GM12878 (cell line): Measurements from ENCODE around the gene EIF1AD. TPM values are rescaled to one million over a fixed set of nuclear protein-coding genes. Genes with fewer than 3 reads are reported as not detected.

ENCODE experiments used
- ATAC-seq: fragments of 200-7000 bp; cut with Tn5 transposase; 3 replicates; pipeline ENCODE4 v1.9.1; 2020; ENCODE audit warnings: mild to moderate bottlenecking, moderate library complexity
- BruUV-seq: library from RNA; stranded (reverse); fragments of 400-500 nt; replicated peaks from 2 replicates; lab custom pipeline; 2021; lab: Mats Ljungman, UMichigan
- CTCF ChIA-PET: fragments of 300-600 bp; sonication (Branson Sonifier 250); formaldehyde crosslinking; extraction: SDS; loops from one replicate; lab custom pipeline; 2021; ENCODE audit warnings: inconsistent platforms; lab: Yijun Ruan, JAX
- POLR2A ChIA-PET: fragments of 350-600 bp; formaldehyde crosslinking; extraction: SDS; loops from one replicate; lab custom pipeline; 2021; ENCODE audit warnings: inconsistent platforms; lab: Charles Lee
- RAD21 ChIA-PET: fragments of 300-600 bp; sonication (Branson Sonifier 250); formaldehyde crosslinking; loops from one replicate; lab custom pipeline; 2023; ENCODE audit warnings: antibody characterized with exemption; ENCODE audit not compliant: unreplicated experiment; lab: Charles Lee
- SMC1A ChIA-PET: fragments of 300-600 bp; sonication (Branson Sonifier 250); formaldehyde crosslinking; loops from one replicate; lab custom pipeline; 2023; ENCODE audit not compliant: unreplicated experiment, uncharacterized antibody; lab: Charles Lee
- DNase-seq: peaks from one replicate; pipeline ENCODE4 v3.0.0-alpha.2; 2011; ENCODE audit warnings: low read depth, low spot score
- FAIRE-seq: peaks from 3 replicates; lab custom pipeline; 2011; peaks lifted over from hg19 to GRCh38; lab: Jason Lieb, UNC
- H2AFZ ChIP-seq: 2 replicates; pipeline ENCODE4 v1.6.0; 2011; ENCODE audit warnings: low read depth, low read length, control low read depth; ENCODE audit not compliant: control insufficient read depth
- H3K27ac ChIP-seq: 2 replicates; pipeline ENCODE4 v1.5.1; 2011; ENCODE audit warnings: control low read depth; ENCODE audit not compliant: control insufficient read depth, insufficient read depth
- H3K27me3 ChIP-seq, 2 experiments: replicated peaks in 1 of 2; 2 replicates each; pipeline versions ENCODE4 v1.6.0 to v1.6.1; 2011; ENCODE audit warnings: low read length in 1 of 2; ENCODE audit not compliant: control insufficient read depth in 2 of 2, insufficient read depth in 2 of 2
- H3K36me3 ChIP-seq, 2 experiments: 2 replicates each; pipeline ENCODE4 v1.5.1; 2011; ENCODE audit warnings: low read length in 1 of 2; ENCODE audit not compliant: control insufficient read depth in 2 of 2, insufficient read depth in 2 of 2
- H3K4me1 ChIP-seq: 2 replicates; pipeline ENCODE4 v1.6.1; 2011; ENCODE audit warnings: mild to moderate bottlenecking, low read length, moderate library complexity, mixed read lengths; ENCODE audit not compliant: control insufficient read depth, insufficient read depth
- H3K4me2 ChIP-seq: 2 replicates; pipeline ENCODE4 v1.6.0; 2011; ENCODE audit warnings: control low read depth; ENCODE audit not compliant: control insufficient read depth, insufficient read depth
- H3K4me3 ChIP-seq: fragments of 200-600 bp; sonication (generic); 2 replicates; pipeline ENCODE4 v1.5.1; 2016
- H3K79me2 ChIP-seq: 2 replicates; pipeline ENCODE4 v1.6.0; 2011; ENCODE audit warnings: low read length; ENCODE audit not compliant: control insufficient read depth, insufficient read depth
- H3K9ac ChIP-seq: 2 replicates; pipeline ENCODE4 v1.8.0; 2011; ENCODE audit warnings: low read length, control low read depth, mixed read lengths; ENCODE audit not compliant: control insufficient read depth, insufficient read depth
- H3K9me3 ChIP-seq: replicated peaks from 3 replicates; pipeline ENCODE4 v1.5.1; 2011; ENCODE audit warnings: mild to moderate bottlenecking, low read length; ENCODE audit not compliant: control insufficient read depth, insufficient read depth
- H4K20me1 ChIP-seq: 2 replicates; pipeline ENCODE4 v1.6.0; 2011; ENCODE audit not compliant: control insufficient read depth, insufficient read depth
- CEBPB ChIP-seq, 2 experiments: fragments of 150-350 bp in 1 of 2; IDR thresholded peaks; 2 replicates each; pipeline ENCODE4 v1.6.1; 2012 to 2014; ENCODE audit warnings: low read depth in 2 of 2, low read length in 2 of 2, borderline replicate concordance in 1 of 2, inconsistent platforms in 1 of 2
- ESRRA ChIP-seq: IDR thresholded peaks from 2 replicates; pipeline ENCODE4 v1.6.1; 2012; ENCODE audit warnings: mild to moderate bottlenecking, low read length, improper control_type of control experiment
- KDM1A ChIP-seq: fragments of 200-600 bp; sonication (generic); IDR thresholded peaks from 2 replicates; pipeline ENCODE4 v1.6.1; 2016; ENCODE audit warnings: borderline replicate concordance
- LARP7 ChIP-seq: fragments of 450-650 bp; IDR thresholded peaks from 2 replicates; pipeline ENCODE4 v1.6.1; 2017; ENCODE audit warnings: mild to moderate bottlenecking
- SMAD5 ChIP-seq: IDR thresholded peaks from 2 replicates; pipeline ENCODE4 v1.6.1; 2016; ENCODE audit warnings: antibody characterized with exemption, low read depth
- TARDBP ChIP-seq: IDR thresholded peaks from 2 replicates; pipeline ENCODE4 v1.6.1; 2016; ENCODE audit warnings: borderline replicate concordance
- ZNF217 ChIP-seq: fragments of 450-650 bp; IDR thresholded peaks from 2 replicates; pipeline ENCODE4 v1.6.1; 2017; ENCODE audit warnings: antibody characterized with exemption, mild to moderate bottlenecking
- ZNF24 ChIP-seq: fragments of 450-650 bp; IDR thresholded peaks from 2 replicates; pipeline ENCODE4 v1.6.1; 2017; ENCODE audit warnings: antibody characterized with exemption, mild to moderate bottlenecking
- WGBS: methylation state at CpG from one replicate; pipeline ENCODE4 v1.1.6; 2016; ENCODE audit warnings: low lambda C conversion rate; ENCODE audit not compliant: insufficient replicate concordance, insufficient coverage; ENCODE audit errors: missing lambda C conversion rate; 5-methylcytosine and 5-hydroxymethylcytosine counted together
- in situ Hi-C: fragments of 300-500 bp; cut with MboI; formaldehyde crosslinking; loops from 9 replicates; pipeline ENCODE4 v1.14.3; 2018; ENCODE audit warnings: mixed read lengths
- intact Hi-C: fragments of 100-400 bp; cut with micrococcal nuclease; formaldehyde crosslinking; loops from one replicate; pipeline ENCODE4 v1.14.2; 2022; ENCODE audit not compliant: unreplicated experiment
- polyA plus RNA-seq, 11 experiments: library from polyadenylated mRNA; depleted of rRNA in 4 of 11; unstranded in 6 of 11; stranded (reverse) in 5 of 11; fragments of >200 nt; fragmentation: Nextera tagmentation in 4 of 11; fragmentation: Illumina TruSeq in 1 of 11; extraction: Ambion mirVana in 4 of 11; extraction: Trizol in 1 of 11; gene quantifications; 1 replicate in 1 of 11; 2 replicates in 10 of 11; pipeline versions ENCODE4 v1.2.1 to v1.2.3, GENCODE V29; 2011 to 2016; ENCODE audit warnings: inconsistent platforms in 2 of 11, missing spikeins in 2 of 11, low read depth in 1 of 11
- total RNA-seq, 4 experiments: library from RNA; depleted of rRNA in 3 of 4; stranded (reverse); fragments of >200 nt in 3 of 4; fragmentation: Illumina TruSeq in 1 of 4; extraction: Trizol in 1 of 4; gene quantifications; 2 replicates each; pipeline versions ENCODE4 v1.2.1 to v1.2.3, GENCODE V29; 2013 to 2021
- TF ChIP-seq, protein P1 (sequence below): fragments of 450-650 bp; IDR thresholded peaks from 2 replicates; pipeline ENCODE4 v1.6.1; 2018; ENCODE audit warnings: mild to moderate bottlenecking, low read depth, moderate library complexity; ENCODE audit not compliant: partially characterized antibody
- TF ChIP-seq, protein P2 (sequence below): IDR thresholded peaks from 2 replicates; pipeline ENCODE4 v1.6.1; 2011; ENCODE audit warnings: low read depth, mild to moderate bottlenecking, low read length, moderate library complexity, borderline replicate concordance; ENCODE audit errors: extremely low read depth
- TF ChIP-seq, protein P3 (sequence below): fragments of 450-650 bp; IDR thresholded peaks from 2 replicates; pipeline ENCODE4 v1.6.1; 2017; ENCODE audit warnings: mild to moderate bottlenecking

EIF1AD gene
- total and polyA plus RNA-seq, 10 of the 15 experiments (the other 5 are each of a cell fraction or from before 2014, with no cell fraction given) = 31.6 to 56.8 (median 39.5) TPM

DNA sequence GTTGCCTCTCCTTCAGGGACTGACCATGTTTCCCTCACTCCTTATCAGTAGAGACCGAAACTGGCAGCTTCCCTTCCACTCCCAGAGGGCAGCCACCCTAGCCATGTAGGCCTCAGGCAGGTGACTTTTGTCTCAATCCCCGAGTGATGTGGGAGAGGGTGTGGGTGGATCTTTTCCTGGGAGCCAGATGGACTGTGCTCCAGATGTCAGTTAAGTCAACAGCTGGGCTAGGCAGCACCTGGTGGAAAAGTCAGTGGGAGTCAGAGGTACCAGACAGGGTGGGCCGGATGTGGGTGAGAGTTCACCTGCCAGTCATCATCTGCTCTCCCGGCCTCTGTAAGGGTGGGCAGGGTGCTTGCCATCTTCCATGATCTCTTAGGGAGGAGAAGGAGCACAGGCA lies 2.2 kb upstream of the EIF1AD start:
- CTCF ChIA-PET = interaction anchor here (1.3 kb wide), 1 partner anchor 132 kb away, joined by 3 read pairs; no protein-coding TSS in a partner anchor
- no peaks in the 10 kb centered on the region for H3K27me3 ChIP-seq
- intact Hi-C loops = no loop called here
- WGBS = 53% methylated on average over 4 of the region's 4 CpGs
- DNase-seq (no peak), FAIRE-seq (no peak)
- no TSS peak for BruUV-seq
- no peak overlapping the region for H2AFZ ChIP-seq
- in situ Hi-C loops = no loop called here
- H4K20me1 ChIP-seq = no peaks in the 10 kb centered on the region
- H3K9me3 ChIP-seq = no peaks in the 10 kb centered on the region
- peaks cover 33% of the 10 kb centered on the region for H3K79me2 ChIP-seq
- SMC1A ChIA-PET = no interaction called here
- no peak overlapping the region for H3K9ac ChIP-seq
- H3K4me2 ChIP-seq = no peak overlapping the region
- H3K4me3 ChIP-seq = no peak overlapping the region
- H3K4me1 ChIP-seq = peaks cover 11% of the 10 kb centered on the region
- H3K36me3 ChIP-seq = peaks cover 9 to 11% of the 10 kb centered on the region in 2 experiments
- POLR2A ChIA-PET = interaction anchor here (1.0 kb wide), 1 partner anchor 65 kb away, joined by 4 read pairs; no protein-coding TSS in a partner anchor
- RAD21 ChIA-PET = no interaction called here
- no peak for TF ChIP-seq SMAD5
- no peak for TF ChIP-seq ZNF217
- TF ChIP-seq ZNF24 = no peak
- no peak for TF ChIP-seq ESRRA
- TF ChIP-seq LARP7 = no peak
- TF ChIP-seq CEBPB (IDR thresholded peaks at IDR 0.05; ENCODE audit: borderline replicate concordance in 1 of 2, low read depth in 2 of 2, low read length in 2 of 2) = no peak
- TF ChIP-seq TARDBP = no peak
- TF ChIP-seq, all 136 proteins: peak for 0
- no peak overlapping the region; the same call in 1 of the 2 replicates for H3K27ac ChIP-seq
- no peak for ATAC-seq

DNA sequence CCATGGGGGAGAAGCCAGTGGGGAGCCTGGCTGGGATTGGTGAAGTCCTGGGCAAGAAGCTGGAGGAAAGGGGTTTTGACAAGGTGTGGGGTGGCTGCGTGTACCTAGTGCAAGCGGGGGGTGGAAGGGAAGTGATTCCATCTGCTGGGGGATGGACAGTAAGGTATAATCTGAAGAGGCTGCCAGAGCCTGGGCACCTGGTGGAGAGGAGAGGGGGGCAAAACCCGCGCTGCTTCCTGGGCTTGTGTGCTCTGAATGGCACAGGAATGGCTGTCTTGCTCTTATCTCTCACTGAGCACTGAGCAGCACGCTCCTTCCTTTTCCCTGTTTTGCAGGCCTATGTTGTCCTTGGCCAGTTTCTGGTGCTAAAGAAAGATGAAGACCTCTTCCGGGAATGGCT lies 1.3 kb upstream of the EIF1AD start:
- H3K4me3 ChIP-seq = peak overlapping the region; percentile 93
- no peaks in the 10 kb centered on the region for H4K20me1 ChIP-seq
- no TSS peak for BruUV-seq
- H3K9me3 ChIP-seq = no peaks in the 10 kb centered on the region
- DNase-seq (no peak), ATAC-seq (no peak), FAIRE-seq (no peak)
- TF ChIP-seq, protein P1, sequence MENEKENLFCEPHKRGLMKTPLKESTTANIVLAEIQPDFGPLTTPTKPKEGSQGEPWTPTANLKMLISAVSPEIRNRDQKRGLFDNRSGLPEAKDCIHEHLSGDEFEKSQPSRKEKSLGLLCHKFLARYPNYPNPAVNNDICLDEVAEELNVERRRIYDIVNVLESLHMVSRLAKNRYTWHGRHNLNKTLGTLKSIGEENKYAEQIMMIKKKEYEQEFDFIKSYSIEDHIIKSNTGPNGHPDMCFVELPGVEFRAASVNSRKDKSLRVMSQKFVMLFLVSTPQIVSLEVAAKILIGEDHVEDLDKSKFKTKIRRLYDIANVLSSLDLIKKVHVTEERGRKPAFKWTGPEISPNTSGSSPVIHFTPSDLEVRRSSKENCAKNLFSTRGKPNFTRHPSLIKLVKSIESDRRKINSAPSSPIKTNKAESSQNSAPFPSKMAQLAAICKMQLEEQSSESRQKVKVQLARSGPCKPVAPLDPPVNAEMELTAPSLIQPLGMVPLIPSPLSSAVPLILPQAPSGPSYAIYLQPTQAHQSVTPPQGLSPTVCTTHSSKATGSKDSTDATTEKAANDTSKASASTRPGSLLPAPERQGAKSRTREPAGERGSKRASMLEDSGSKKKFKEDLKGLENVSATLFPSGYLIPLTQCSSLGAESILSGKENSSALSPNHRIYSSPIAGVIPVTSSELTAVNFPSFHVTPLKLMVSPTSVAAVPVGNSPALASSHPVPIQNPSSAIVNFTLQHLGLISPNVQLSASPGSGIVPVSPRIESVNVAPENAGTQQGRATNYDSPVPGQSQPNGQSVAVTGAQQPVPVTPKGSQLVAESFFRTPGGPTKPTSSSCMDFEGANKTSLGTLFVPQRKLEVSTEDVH = no peak
- TF ChIP-seq, protein P2, sequence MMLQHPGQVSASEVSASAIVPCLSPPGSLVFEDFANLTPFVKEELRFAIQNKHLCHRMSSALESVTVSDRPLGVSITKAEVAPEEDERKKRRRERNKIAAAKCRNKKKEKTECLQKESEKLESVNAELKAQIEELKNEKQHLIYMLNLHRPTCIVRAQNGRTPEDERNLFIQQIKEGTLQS = no peak
- TF ChIP-seq, protein P3, sequence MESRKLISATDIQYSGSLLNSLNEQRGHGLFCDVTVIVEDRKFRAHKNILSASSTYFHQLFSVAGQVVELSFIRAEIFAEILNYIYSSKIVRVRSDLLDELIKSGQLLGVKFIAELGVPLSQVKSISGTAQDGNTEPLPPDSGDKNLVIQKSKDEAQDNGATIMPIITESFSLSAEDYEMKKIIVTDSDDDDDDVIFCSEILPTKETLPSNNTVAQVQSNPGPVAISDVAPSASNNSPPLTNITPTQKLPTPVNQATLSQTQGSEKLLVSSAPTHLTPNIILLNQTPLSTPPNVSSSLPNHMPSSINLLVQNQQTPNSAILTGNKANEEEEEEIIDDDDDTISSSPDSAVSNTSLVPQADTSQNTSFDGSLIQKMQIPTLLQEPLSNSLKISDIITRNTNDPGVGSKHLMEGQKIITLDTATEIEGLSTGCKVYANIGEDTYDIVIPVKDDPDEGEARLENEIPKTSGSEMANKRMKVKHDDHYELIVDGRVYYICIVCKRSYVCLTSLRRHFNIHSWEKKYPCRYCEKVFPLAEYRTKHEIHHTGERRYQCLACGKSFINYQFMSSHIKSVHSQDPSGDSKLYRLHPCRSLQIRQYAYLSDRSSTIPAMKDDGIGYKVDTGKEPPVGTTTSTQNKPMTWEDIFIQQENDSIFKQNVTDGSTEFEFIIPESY = no peak
- TF ChIP-seq KDM1A (no peak), LARP7 (no peak)
- peaks cover 14 to 17% of the 10 kb centered on the region in 2 experiments for H3K36me3 ChIP-seq
- H3K79me2 ChIP-seq = peaks cover 33% of the 10 kb centered on the region
- ChIA-PET RAD21 (interaction anchor here (1.2 to 1.5 kb wide), 3 partner anchors 42 to 143 kb away, joined by 3 to 10 read pairs (median 5); partner anchors contain the start of gene MUS81), POLR2A (interaction anchor here (1.5 to 1.9 kb wide), 3 partner anchors 48 to 114 kb away, joined by 7 to 22 read pairs (median 9); partner anchors contain the start of genes CCDC85B, FIBP and SF3B2), CTCF (interaction anchor here (1.0 to 1.5 kb wide), 3 partner anchors 19 to 326 kb away, joined by 3 to 7 read pairs (median 3); no protein-coding TSS in a partner anchor), SMC1A (interaction anchor here (1.2 kb wide), 1 partner anchor 143 kb away, joined by 3 read pairs; the partner anchor contains the start of gene MUS81)
- H3K27ac ChIP-seq = peak overlapping the region; percentile 93
- in situ Hi-C loops = no loop called here
- no peak overlapping the region for H2AFZ ChIP-seq
- peaks cover 11% of the 10 kb centered on the region for H3K4me1 ChIP-seq
- H3K9ac ChIP-seq = peak overlapping the region; percentile 87
- 48% methylated on average over 6 of the region's 6 CpGs for WGBS
- intact Hi-C loops = no loop called here
- no peaks in the 10 kb centered on the region for H3K27me3 ChIP-seq
- peak overlapping the region; percentile 84 for H3K4me2 ChIP-seq
